Tibial nerve (tissue), 3 donors: ENCODE results near the gene NABP2.

Source experiments
- CTCF ChIP-seq, 5 experiments: fragments of 200-600 bp in 3 of 5; fragments of 450-650 bp in 2 of 5; sonication (generic) in 3 of 5; IDR thresholded peaks; one replicate each; pipeline ENCODE4 v1.5.1; 2016 to 2019; ENCODE audit warnings: antibody characterized with exemption in 5 of 5, mild to moderate bottlenecking in 3 of 5, moderate library complexity in 2 of 5
- POLR2A ChIP-seq, 2 donors: fragments of 450-650 bp; IDR thresholded peaks; one replicate each; pipeline ENCODE4 v1.6.1; 2017; ENCODE audit warnings: antibody characterized with exemption in 2 of 2, mild to moderate bottlenecking in 2 of 2, moderate library complexity in 2 of 2

GRCh38 chr12:56258820-56259183, 34.7 kb downstream of the NABP2 start:
- TF ChIP-seq CTCF (IDR thresholded peaks at IDR 0.05) (no peak), POLR2A (IDR thresholded peaks at IDR 0.05) (no peak)
